HepG2 (cell line): ENCODE results near the gene PARD3.

Source experiments
- KAT8 ChIP-seq: IDR thresholded peaks from 2 replicates; pipeline ENCODE4 v1.6.1; 2016; ENCODE audit warnings: missing genetic modification reagents, missing compliant biosample characterization
- RARG ChIP-seq: sonication (generic); formaldehyde crosslinking; IDR thresholded peaks from 2 replicates; pipeline ENCODE4 v1.4.0; 2020; ENCODE audit warnings: low read depth, mild to moderate bottlenecking, missing genetic modification reagents
- RBFOX2 ChIP-seq: fragments of 200-400 bp; formaldehyde crosslinking; IDR thresholded peaks from 2 replicates; pipeline ENCODE4 v1.6.1; 2017; ENCODE audit warnings: low read depth, mild to moderate bottlenecking, low read length
- YY1 ChIP-seq: IDR thresholded peaks from 2 replicates; pipeline ENCODE4 v1.6.1; 2011; ENCODE audit warnings: low read length, low read depth, moderate library complexity, mild to moderate bottlenecking; ENCODE audit not compliant: insufficient read depth, insufficient replicate concordance
- ZKSCAN8 ChIP-seq: IDR thresholded peaks from 2 replicates; pipeline ENCODE4 v1.6.1; 2016; ENCODE audit warnings: borderline replicate concordance, missing genetic modification reagents, missing compliant biosample characterization
- TF ChIP-seq, protein P1 (sequence below): sonication (generic); formaldehyde crosslinking; IDR thresholded peaks from 2 replicates; pipeline ENCODE4 v1.5.0; 2020; ENCODE audit warnings: mild to moderate bottlenecking, missing genetic modification reagents, moderate library complexity
- TF ChIP-seq, protein P2 (sequence below): sonication (generic); formaldehyde crosslinking; IDR thresholded peaks from 2 replicates; pipeline ENCODE4 v1.4.0; 2020; ENCODE audit warnings: low read depth, missing genetic modification reagents

DNA sequence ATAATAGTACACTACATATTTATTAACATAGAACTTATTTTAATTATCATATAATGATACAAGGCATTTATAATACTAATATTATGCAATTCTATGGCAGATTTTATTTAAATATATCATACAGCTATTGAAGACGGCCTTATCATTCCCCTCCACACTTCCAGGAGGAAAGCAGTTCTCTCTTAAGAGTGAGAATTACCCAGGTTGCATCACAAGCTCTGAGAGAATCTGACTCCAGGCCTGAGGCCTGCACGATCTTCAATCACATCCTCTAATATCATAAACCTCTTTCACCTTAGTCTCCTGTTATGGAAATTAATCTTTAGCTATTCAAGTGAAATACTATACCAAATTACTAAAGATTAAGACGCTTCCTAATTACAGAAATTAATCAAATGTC lies 564.4 kb downstream of the PARD3 start:
- TF ChIP-seq YY1 = no peak
- no peak for TF ChIP-seq RBFOX2
- no peak for TF ChIP-seq RARG (CRISPR knock-in tag)
- TF ChIP-seq, protein P1, sequence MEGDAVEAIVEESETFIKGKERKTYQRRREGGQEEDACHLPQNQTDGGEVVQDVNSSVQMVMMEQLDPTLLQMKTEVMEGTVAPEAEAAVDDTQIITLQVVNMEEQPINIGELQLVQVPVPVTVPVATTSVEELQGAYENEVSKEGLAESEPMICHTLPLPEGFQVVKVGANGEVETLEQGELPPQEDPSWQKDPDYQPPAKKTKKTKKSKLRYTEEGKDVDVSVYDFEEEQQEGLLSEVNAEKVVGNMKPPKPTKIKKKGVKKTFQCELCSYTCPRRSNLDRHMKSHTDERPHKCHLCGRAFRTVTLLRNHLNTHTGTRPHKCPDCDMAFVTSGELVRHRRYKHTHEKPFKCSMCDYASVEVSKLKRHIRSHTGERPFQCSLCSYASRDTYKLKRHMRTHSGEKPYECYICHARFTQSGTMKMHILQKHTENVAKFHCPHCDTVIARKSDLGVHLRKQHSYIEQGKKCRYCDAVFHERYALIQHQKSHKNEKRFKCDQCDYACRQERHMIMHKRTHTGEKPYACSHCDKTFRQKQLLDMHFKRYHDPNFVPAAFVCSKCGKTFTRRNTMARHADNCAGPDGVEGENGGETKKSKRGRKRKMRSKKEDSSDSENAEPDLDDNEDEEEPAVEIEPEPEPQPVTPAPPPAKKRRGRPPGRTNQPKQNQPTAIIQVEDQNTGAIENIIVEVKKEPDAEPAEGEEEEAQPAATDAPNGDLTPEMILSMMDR (CRISPR knock-in tag) = no peak
- TF ChIP-seq, protein P2, sequence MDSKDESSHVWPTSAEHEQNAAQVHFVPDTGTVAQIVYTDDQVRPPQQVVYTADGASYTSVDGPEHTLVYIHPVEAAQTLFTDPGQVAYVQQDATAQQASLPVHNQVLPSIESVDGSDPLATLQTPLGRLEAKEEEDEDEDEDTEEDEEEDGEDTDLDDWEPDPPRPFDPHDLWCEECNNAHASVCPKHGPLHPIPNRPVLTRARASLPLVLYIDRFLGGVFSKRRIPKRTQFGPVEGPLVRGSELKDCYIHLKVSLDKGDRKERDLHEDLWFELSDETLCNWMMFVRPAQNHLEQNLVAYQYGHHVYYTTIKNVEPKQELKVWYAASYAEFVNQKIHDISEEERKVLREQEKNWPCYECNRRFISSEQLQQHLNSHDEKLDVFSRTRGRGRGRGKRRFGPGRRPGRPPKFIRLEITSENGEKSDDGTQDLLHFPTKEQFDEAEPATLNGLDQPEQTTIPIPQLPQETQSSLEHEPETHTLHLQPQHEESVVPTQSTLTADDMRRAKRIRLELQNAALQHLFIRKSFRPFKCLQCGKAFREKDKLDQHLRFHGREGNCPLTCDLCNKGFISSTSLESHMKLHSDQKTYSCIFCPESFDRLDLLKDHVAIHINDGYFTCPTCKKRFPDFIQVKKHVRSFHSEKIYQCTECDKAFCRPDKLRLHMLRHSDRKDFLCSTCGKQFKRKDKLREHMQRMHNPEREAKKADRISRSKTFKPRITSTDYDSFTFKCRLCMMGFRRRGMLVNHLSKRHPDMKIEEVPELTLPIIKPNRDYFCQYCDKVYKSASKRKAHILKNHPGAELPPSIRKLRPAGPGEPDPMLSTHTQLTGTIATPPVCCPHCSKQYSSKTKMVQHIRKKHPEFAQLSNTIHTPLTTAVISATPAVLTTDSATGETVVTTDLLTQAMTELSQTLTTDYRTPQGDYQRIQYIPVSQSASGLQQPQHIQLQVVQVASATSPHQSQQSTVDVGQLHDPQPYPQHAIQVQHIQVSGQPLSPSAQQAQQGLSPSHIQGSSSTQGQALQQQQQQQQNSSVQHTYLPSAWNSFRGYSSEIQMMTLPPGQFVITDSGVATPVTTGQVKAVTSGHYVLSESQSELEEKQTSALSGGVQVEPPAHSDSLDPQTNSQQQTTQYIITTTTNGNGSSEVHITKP (CRISPR knock-in tag) = no peak
- no peak for TF ChIP-seq ZKSCAN8 (CRISPR knock-in tag)
- TF ChIP-seq KAT8 (CRISPR knock-in tag) = no peak
